Neuronal stem cell (in vitro differentiated cells): ENCODE data around the gene PCBD1.

ENCODE experiments used
- DNase-seq: peaks from one replicate; pipeline ENCODE4 v3.0.0-alpha.2; 2013; ENCODE audit warnings: low spot score
- H2AFZ ChIP-seq: one replicate; pipeline ENCODE4 v1.6.1; 2013; ENCODE audit warnings: mild to moderate bottlenecking, low read length, inconsistent platforms
- H2AK5ac ChIP-seq: 2 replicates; pipeline ENCODE4 v1.6.1; 2013; ENCODE audit warnings: low read depth, mild to moderate bottlenecking, inconsistent platforms, low read length, moderate library complexity, mixed read lengths
- H2BK120ac ChIP-seq: 2 replicates; pipeline ENCODE4 v1.6.1; 2013; ENCODE audit warnings: low read depth, mild to moderate bottlenecking, inconsistent platforms, low read length, moderate library complexity, mixed read lengths
- H2BK12ac ChIP-seq: one replicate; pipeline ENCODE4 v1.6.1; 2013; ENCODE audit warnings: low read length, inconsistent platforms
- H2BK15ac ChIP-seq: 2 replicates; pipeline ENCODE4 v1.6.1; 2013; ENCODE audit warnings: mild to moderate bottlenecking, low read length, inconsistent platforms, mixed read lengths
- H2BK5ac ChIP-seq: one replicate; pipeline ENCODE4 v1.6.1; 2013; ENCODE audit warnings: inconsistent platforms, mild to moderate bottlenecking, low read length, moderate library complexity
- H3K14ac ChIP-seq: one replicate; pipeline ENCODE4 v1.6.1; 2013; ENCODE audit warnings: low read length, inconsistent platforms
- H3K18ac ChIP-seq: 2 replicates; pipeline ENCODE4 v1.6.1; 2013; ENCODE audit warnings: low read length, inconsistent platforms
- H3K23ac ChIP-seq: 2 replicates; pipeline ENCODE4 v1.6.1; 2013; ENCODE audit warnings: low read depth, mild to moderate bottlenecking, mixed read lengths, low read length, inconsistent platforms; ENCODE audit not compliant: poor library complexity
- H3K27ac ChIP-seq: replicated peaks from 3 replicates; pipeline ENCODE4 v1.5.1; 2013; ENCODE audit warnings: low read length, inconsistent platforms
- H3K27me3 ChIP-seq, 3 experiments: 2 replicates each; pipeline ENCODE4 v1.6.1; 2013; ENCODE audit warnings: low read length in 3 of 3, mild to moderate bottlenecking in 2 of 3, inconsistent platforms in 1 of 3, low read depth in 1 of 3, mixed read lengths in 1 of 3, moderate library complexity in 1 of 3; ENCODE audit not compliant: control insufficient read depth in 3 of 3, insufficient read depth in 3 of 3
- H3K36me3 ChIP-seq, 2 donors: replicated peaks in 1 of 2; 2 replicates each; pipeline ENCODE4 v1.6.1; 2013; ENCODE audit warnings: low read length in 2 of 2; ENCODE audit not compliant: control insufficient read depth in 2 of 2, insufficient read depth in 2 of 2
- H3K4ac ChIP-seq: 2 replicates; pipeline ENCODE4 v1.6.1; 2013; ENCODE audit warnings: inconsistent platforms, mild to moderate bottlenecking, low read length, moderate library complexity
- H3K4me1 ChIP-seq, 2 donors: 1 replicate in 1 of 2; 2 replicates in 1 of 2; pipeline ENCODE4 v1.6.1; 2013; ENCODE audit warnings: low read length in 2 of 2, low read depth in 1 of 2; ENCODE audit not compliant: control insufficient read depth in 2 of 2, insufficient read depth in 1 of 2
- H3K4me2 ChIP-seq: one replicate; pipeline ENCODE4 v1.6.1; 2013; ENCODE audit warnings: mild to moderate bottlenecking, low read length, inconsistent platforms; ENCODE audit not compliant: insufficient read depth, poor library complexity, severe bottlenecking
- H3K4me3 ChIP-seq, 2 donors: 2 replicates each; pipeline ENCODE4 v1.5.1; 2013; ENCODE audit warnings: low read length in 2 of 2, mild to moderate bottlenecking in 2 of 2, inconsistent platforms in 1 of 2, moderate library complexity in 1 of 2
- H3K79me1 ChIP-seq: one replicate; pipeline ENCODE4 v1.6.1; 2013; ENCODE audit warnings: low read depth, mild to moderate bottlenecking, inconsistent platforms, low read length, moderate library complexity
- H3K9ac ChIP-seq: one replicate; pipeline ENCODE4 v1.6.1; 2013; ENCODE audit warnings: mild to moderate bottlenecking, low read depth, low read length, inconsistent platforms; ENCODE audit not compliant: poor library complexity
- H3K9me3 ChIP-seq, 2 donors: replicated peaks in 1 of 2; 2 replicates each; pipeline versions ENCODE3 to v1.6.1; 2013; ENCODE audit warnings: low read length in 2 of 2, mild to moderate bottlenecking in 2 of 2, inconsistent platforms in 1 of 2, low read depth in 1 of 2, mixed read lengths in 1 of 2, moderate library complexity in 1 of 2; ENCODE audit not compliant: control insufficient read depth in 2 of 2, insufficient read depth in 1 of 2
- H4K8ac ChIP-seq: one replicate; pipeline ENCODE4 v1.6.1; 2013; ENCODE audit warnings: low read depth, mild to moderate bottlenecking, inconsistent platforms, low read length, moderate library complexity
- H4K91ac ChIP-seq: one replicate; pipeline ENCODE4 v1.6.1; 2013; ENCODE audit warnings: low read length, low read depth, mild to moderate bottlenecking, inconsistent platforms; ENCODE audit not compliant: poor library complexity
- WGBS, 2 donors: extraction: QIAGEN DNeasy Blood & Tissue Kit; methylation state at CpG; one replicate each; pipeline ENCODE4 v1.1.7; 2013; ENCODE audit warnings: missing lambda C conversion rate in 2 of 2, mixed read lengths in 1 of 2; ENCODE audit not compliant: insufficient read length in 2 of 2, insufficient replicate concordance in 1 of 2; ENCODE audit errors: extremely low coverage in 2 of 2; 5-methylcytosine and 5-hydroxymethylcytosine counted together

Gene PCBD1

GRCh38 chr10:70902661-70903261 lies 14.4 kb upstream of the PCBD1 start:
- no peak overlapping the region for H3K4me3 ChIP-seq
- H3K36me3 ChIP-seq: no peaks in the 10 kb centered on the region
- no peaks in the 10 kb centered on the region for H3K9me3 ChIP-seq
- H2BK15ac ChIP-seq: no peak overlapping the region
- H2AK5ac ChIP-seq: no peak overlapping the region
- H3K14ac ChIP-seq: no peak overlapping the region
- peaks cover 0 to 64% (median 0%) of the 10 kb centered on the region in 3 experiments for H3K27me3 ChIP-seq
- no CpG with 5 or more reads among the region's 5 CpGs for WGBS, 2 donors
- no peak overlapping the region for H2BK12ac ChIP-seq
- no peak overlapping the region for H3K4ac ChIP-seq
- peaks cover 0 to 2% of the 10 kb centered on the region in 2 donors for H3K4me1 ChIP-seq
- no peaks in the 10 kb centered on the region for H3K79me1 ChIP-seq
- H3K4me2 ChIP-seq: no peak overlapping the region
- no peak overlapping the region for H2BK5ac ChIP-seq
- H3K9ac ChIP-seq: no peak overlapping the region
- no peak overlapping the region for H2BK120ac ChIP-seq
- no peak for DNase-seq
- no peak overlapping the region for H4K91ac ChIP-seq
- no peak overlapping the region for H3K18ac ChIP-seq
- no peak overlapping the region for H3K27ac ChIP-seq
- no peak overlapping the region for H4K8ac ChIP-seq
- no peak overlapping the region for H2AFZ ChIP-seq
- no peak overlapping the region for H3K23ac ChIP-seq

GRCh38 chr10:70901276-70901878 lies 13.0 kb upstream of the PCBD1 start:
- Histone ChIP-seq H3K4me2 (no peak overlapping the region), H2BK12ac (no peak overlapping the region), H4K8ac (no peak overlapping the region), H2BK15ac (no peak overlapping the region), H2BK120ac (no peak overlapping the region), H3K36me3 (no peaks in the 10 kb centered on the region), H3K18ac (no peak overlapping the region), H3K9me3 (no peaks in the 10 kb centered on the region), H4K91ac (no peak overlapping the region), H3K79me1 (no peaks in the 10 kb centered on the region), H3K14ac (no peak overlapping the region), H3K27me3 (peaks cover 0 to 62% (median 0%) of the 10 kb centered on the region in 3 experiments), H3K27ac (no peak overlapping the region), H3K4me1 (no peaks in the 10 kb centered on the region), H2AFZ (no peak overlapping the region), H3K4me3 (no peak overlapping the region), H3K9ac (no peak overlapping the region), H3K23ac (no peak overlapping the region), H2BK5ac (no peak overlapping the region), H3K4ac (no peak overlapping the region), H2AK5ac (no peak overlapping the region)
- no CpG with 5 or more reads among the region's 13 CpGs for whole genome bisulfite sequencing, 2 donors
- DNase-seq: no peak

GRCh38 chr10:70899096-70899495 lies 10.7 kb upstream of the PCBD1 start:
- H2BK5ac ChIP-seq: no peak overlapping the region
- no peak overlapping the region for H4K91ac ChIP-seq
- H3K27me3 ChIP-seq: peaks cover 0 to 46% (median 0%) of the 10 kb centered on the region in 3 experiments
- no peak overlapping the region for H3K9ac ChIP-seq
- no peak overlapping the region for H4K8ac ChIP-seq
- H3K14ac ChIP-seq: no peak overlapping the region
- no peak overlapping the region for H3K27ac ChIP-seq
- H3K36me3 ChIP-seq: no peaks in the 10 kb centered on the region
- H3K4me3 ChIP-seq: no peak overlapping the region
- no CpG with 5 or more reads among the region's 4 CpGs for WGBS, 2 donors
- H2BK120ac ChIP-seq: no peak overlapping the region
- no peak overlapping the region for H3K4me2 ChIP-seq
- H3K9me3 ChIP-seq: no peaks in the 10 kb centered on the region
- H2AFZ ChIP-seq: no peak overlapping the region
- H2BK12ac ChIP-seq: no peak overlapping the region
- no peak overlapping the region for H3K18ac ChIP-seq
- H2AK5ac ChIP-seq: no peak overlapping the region
- H3K23ac ChIP-seq: no peak overlapping the region
- DNase-seq: no peak
- H3K79me1 ChIP-seq: no peaks in the 10 kb centered on the region
- H2BK15ac ChIP-seq: no peak overlapping the region
- H3K4ac ChIP-seq: no peak overlapping the region
- no peaks in the 10 kb centered on the region for H3K4me1 ChIP-seq

GRCh38 chr10:70898687-70899086 lies 10.3 kb upstream of the PCBD1 start:
- Histone ChIP-seq H3K79me1 (no peaks in the 10 kb centered on the region), H3K4me1 (no peaks in the 10 kb centered on the region), H3K18ac (no peak overlapping the region), H3K27me3 (peaks cover 0 to 46% (median 0%) of the 10 kb centered on the region in 3 experiments), H3K9me3 (no peaks in the 10 kb centered on the region), H4K8ac (no peak overlapping the region), H2AK5ac (no peak overlapping the region), H3K4me3 (no peak overlapping the region), H3K4ac (no peak overlapping the region), H3K14ac (no peak overlapping the region), H4K91ac (no peak overlapping the region), H3K27ac (no peak overlapping the region), H2BK12ac (no peak overlapping the region), H3K23ac (no peak overlapping the region), H3K36me3 (no peaks in the 10 kb centered on the region), H2BK5ac (no peak overlapping the region), H2AFZ (no peak overlapping the region), H3K9ac (no peak overlapping the region), H2BK15ac (no peak overlapping the region), H2BK120ac (no peak overlapping the region), H3K4me2 (no peak overlapping the region)
- no CpG with 5 or more reads among the region's 3 CpGs for WGBS, 2 donors
- DNase-seq: no peak
